ENCODE results near the gene COX20. TPM values are rescaled to one million over a fixed set of nuclear protein-coding genes. Genes with fewer than 3 reads are reported as not detected.

The COX20 gene
- polyA plus RNA-seq, 1 donor from 2014 or later = 169 TPM

DNA sequence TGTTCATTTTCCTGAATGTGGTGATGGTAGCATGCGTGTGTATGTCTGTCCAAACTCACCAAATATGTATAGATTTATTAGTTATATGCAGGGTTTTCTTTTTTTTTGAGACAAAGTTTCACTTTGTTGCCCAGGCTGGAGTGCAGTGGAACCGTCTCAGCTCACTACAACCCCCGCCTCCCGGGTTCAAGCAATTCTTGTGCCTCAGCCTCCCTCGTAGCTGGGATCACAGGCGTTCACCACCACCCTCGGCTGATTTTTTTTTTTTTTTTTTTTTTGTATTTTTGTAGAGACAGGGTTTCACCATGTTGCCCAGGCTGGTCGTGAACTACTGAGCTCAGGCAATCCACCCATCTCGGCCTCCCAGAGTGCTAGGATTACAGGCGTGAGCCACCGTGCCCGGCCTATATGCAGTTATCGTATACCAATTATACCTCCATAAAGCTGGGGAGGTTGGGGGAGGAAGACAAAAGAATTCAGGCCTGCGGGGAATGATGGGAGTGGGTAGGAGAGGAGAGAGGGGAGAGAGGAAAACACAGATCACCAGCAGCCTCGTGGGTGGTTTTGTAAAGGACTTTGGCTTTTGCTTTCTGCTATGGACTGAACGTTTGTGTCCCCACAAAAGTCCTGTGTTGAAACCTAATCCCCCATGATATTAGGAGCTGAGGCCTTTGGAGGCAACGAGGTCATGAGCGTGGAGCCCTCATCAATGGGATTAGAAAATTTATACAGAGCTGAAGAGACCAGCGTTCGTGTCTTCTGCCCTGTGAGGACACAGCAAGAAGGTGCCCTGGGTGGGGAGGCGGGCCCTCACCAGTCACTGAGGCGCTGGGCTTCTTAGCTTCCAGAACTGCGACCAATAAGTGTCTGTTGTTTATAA, 33.3 kb downstream of the COX20 start:
- H3F3A ChIP-seq (ENCODE audit: insufficient read depth, low read length, poor library complexity, severe bottlenecking) = peaks cover 6% of the 10 kb centered on the region
- peaks cover 8% of the 10 kb centered on the region for H3K79me2 ChIP-seq (replicated peaks; ENCODE audit: insufficient read depth, low read length)
- H3K9me2 ChIP-seq (ENCODE audit: insufficient read depth, low read length) = no peaks in the 10 kb centered on the region
- H3K4me3 ChIP-seq (ENCODE audit: low read length) = no peak overlapping the region
- no peak overlapping the region for H3K27ac ChIP-seq (ENCODE audit: low read length)
- no peak overlapping the region for H3K4me2 ChIP-seq (ENCODE audit: low read length)
- H3K27me3 ChIP-seq (ENCODE audit: insufficient read depth, low read depth, low read length) = no peaks in the 10 kb centered on the region
- H3K9ac ChIP-seq (ENCODE audit: low read length) = no peak overlapping the region
- no peaks in the 10 kb centered on the region for H3K36me3 ChIP-seq (ENCODE audit: insufficient read depth, low read length)
- no peaks in the 10 kb centered on the region for H4K20me1 ChIP-seq (ENCODE audit: insufficient read depth)
- H3K9me3 ChIP-seq (ENCODE audit: low read length) = no peaks in the 10 kb centered on the region
- TF ChIP-seq SMC3 (conservative IDR thresholded peaks at IDR 0.05; ENCODE audit: poor library complexity) (no peak), TAF1 (IDR thresholded peaks at IDR 0.05; ENCODE audit: low read depth) (no peak), MXI1 (conservative IDR thresholded peaks at IDR 0.05; ENCODE audit: poor library complexity, severe bottlenecking) (no peak), EP300 (conservative IDR thresholded peaks at IDR 0.05; ENCODE audit: poor library complexity, severe bottlenecking) (no peak), EZH2 (IDR thresholded peaks at IDR 0.05; ENCODE audit: borderline replicate concordance, insufficient read depth, low read length, poor library complexity, severe bottlenecking) (no peak), POLR2AphosphoS5 (IDR thresholded peaks at IDR 0.05) (no peak), REST (IDR thresholded peaks at IDR 0.05; ENCODE audit: borderline replicate concordance) (no peak), RAD21 (conservative IDR thresholded peaks at IDR 0.05) (no peak)
- TF ChIP-seq, protein P1, sequence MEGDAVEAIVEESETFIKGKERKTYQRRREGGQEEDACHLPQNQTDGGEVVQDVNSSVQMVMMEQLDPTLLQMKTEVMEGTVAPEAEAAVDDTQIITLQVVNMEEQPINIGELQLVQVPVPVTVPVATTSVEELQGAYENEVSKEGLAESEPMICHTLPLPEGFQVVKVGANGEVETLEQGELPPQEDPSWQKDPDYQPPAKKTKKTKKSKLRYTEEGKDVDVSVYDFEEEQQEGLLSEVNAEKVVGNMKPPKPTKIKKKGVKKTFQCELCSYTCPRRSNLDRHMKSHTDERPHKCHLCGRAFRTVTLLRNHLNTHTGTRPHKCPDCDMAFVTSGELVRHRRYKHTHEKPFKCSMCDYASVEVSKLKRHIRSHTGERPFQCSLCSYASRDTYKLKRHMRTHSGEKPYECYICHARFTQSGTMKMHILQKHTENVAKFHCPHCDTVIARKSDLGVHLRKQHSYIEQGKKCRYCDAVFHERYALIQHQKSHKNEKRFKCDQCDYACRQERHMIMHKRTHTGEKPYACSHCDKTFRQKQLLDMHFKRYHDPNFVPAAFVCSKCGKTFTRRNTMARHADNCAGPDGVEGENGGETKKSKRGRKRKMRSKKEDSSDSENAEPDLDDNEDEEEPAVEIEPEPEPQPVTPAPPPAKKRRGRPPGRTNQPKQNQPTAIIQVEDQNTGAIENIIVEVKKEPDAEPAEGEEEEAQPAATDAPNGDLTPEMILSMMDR (IDR thresholded peaks at IDR 0.05; ENCODE audit: poor library complexity, severe bottlenecking) = no peak
- H2AFZ ChIP-seq (ENCODE audit: low read depth, low read length) = no peak overlapping the region

GRCh38 chr1:244869364-244869827, 33.9 kb downstream of the COX20 start:
- Histone ChIP-seq H3K27me3 (ENCODE audit: insufficient read depth, low read depth, low read length) (no peaks in the 10 kb centered on the region), H3K9me3 (ENCODE audit: low read length) (no peaks in the 10 kb centered on the region), H3K4me2 (ENCODE audit: low read length) (no peak overlapping the region), H3K27ac (ENCODE audit: low read length) (no peak overlapping the region), H3K9ac (ENCODE audit: low read length) (no peak overlapping the region), H2AFZ (ENCODE audit: low read depth, low read length) (no peak overlapping the region), H3K79me2 (replicated peaks; ENCODE audit: insufficient read depth, low read length) (peaks cover 5% of the 10 kb centered on the region), H3K36me3 (ENCODE audit: insufficient read depth, low read length) (no peaks in the 10 kb centered on the region), H4K20me1 (ENCODE audit: insufficient read depth) (no peaks in the 10 kb centered on the region), H3K4me3 (ENCODE audit: low read length) (no peak overlapping the region), H3F3A (ENCODE audit: insufficient read depth, low read length, poor library complexity, severe bottlenecking) (peaks cover 6% of the 10 kb centered on the region), H3K9me2 (ENCODE audit: insufficient read depth, low read length) (no peaks in the 10 kb centered on the region)
- TF ChIP-seq POLR2AphosphoS5 (IDR thresholded peaks at IDR 0.05) = no peak
- TF ChIP-seq MXI1 (conservative IDR thresholded peaks at IDR 0.05; ENCODE audit: poor library complexity, severe bottlenecking) = no peak
- no peak for TF ChIP-seq SMC3 (conservative IDR thresholded peaks at IDR 0.05; ENCODE audit: poor library complexity)
- TF ChIP-seq, protein P1 (IDR thresholded peaks at IDR 0.05; ENCODE audit: poor library complexity, severe bottlenecking) = no peak
- no peak for TF ChIP-seq EZH2 (IDR thresholded peaks at IDR 0.05; ENCODE audit: borderline replicate concordance, insufficient read depth, low read length, poor library complexity, severe bottlenecking)
- no peak for TF ChIP-seq RAD21 (conservative IDR thresholded peaks at IDR 0.05)
- no peak for TF ChIP-seq TAF1 (IDR thresholded peaks at IDR 0.05; ENCODE audit: low read depth)
- no peak for TF ChIP-seq REST (IDR thresholded peaks at IDR 0.05; ENCODE audit: borderline replicate concordance)
- TF ChIP-seq EP300 (conservative IDR thresholded peaks at IDR 0.05; ENCODE audit: poor library complexity, severe bottlenecking) = no peak
